Heart left ventricle (tissue), 13 donors: Measurements from ENCODE around the gene CPA4.

ENCODE experiments used
- POLR2A ChIP-seq, 2 donors: fragments of 450-650 bp; IDR thresholded peaks; one replicate each; pipeline ENCODE4 v1.6.1; 2017; ENCODE audit warnings: antibody characterized with exemption in 2 of 2, mild to moderate bottlenecking in 2 of 2, moderate library complexity in 2 of 2
- TF ChIP-seq, protein P1 (sequence below), 12 donors: fragments of 200-600 bp; sonication (generic) in 4 of 12; IDR thresholded peaks; one replicate each; pipeline versions ENCODE4 v1.5.0 to v1.8.0; 2018 to 2022; ENCODE audit warnings: antibody characterized with exemption in 12 of 12, mild to moderate bottlenecking in 5 of 12
- donor health status: ischemic (EF 13 %, LVEDD 7.1; RV severe dilation, severe dysfunction).
- donor health status: DM: no; HTN: yes; CAD: no.
- donor health status: DM: no; HTN: no; CAD: no.
- donor health status: ischemic (EF 25% LVEDD 6.9; RV normal size, moderate dysfunction).
- donor health status: ischemic (EF 25% LVEDD 5.7; RV mildly dilated, moderate dysfunction).
- donor health status: ischemic (EF 35%, LVEDD 5.7; RV mildly dilated, moderate dysfunction).
- donor health status: nonischemic (EF 11% LVEDD 7.7; RV severe dilation, severe dysfunction).
- donor health status: DM: yes; HTN: yes; CAD: no.
- donor health status: PGD.
- donor health status: ischemic (EF 29% LVEDD 5.4; RV normal size, mild dysfunction).
- donor health status: nonischemic (EF 23%, LVEDD 6.1; RV moderate dilation, normal function).

- no peak for TF ChIP-seq POLR2A (IDR thresholded peaks at IDR 0.05)
- TF ChIP-seq, protein P1, sequence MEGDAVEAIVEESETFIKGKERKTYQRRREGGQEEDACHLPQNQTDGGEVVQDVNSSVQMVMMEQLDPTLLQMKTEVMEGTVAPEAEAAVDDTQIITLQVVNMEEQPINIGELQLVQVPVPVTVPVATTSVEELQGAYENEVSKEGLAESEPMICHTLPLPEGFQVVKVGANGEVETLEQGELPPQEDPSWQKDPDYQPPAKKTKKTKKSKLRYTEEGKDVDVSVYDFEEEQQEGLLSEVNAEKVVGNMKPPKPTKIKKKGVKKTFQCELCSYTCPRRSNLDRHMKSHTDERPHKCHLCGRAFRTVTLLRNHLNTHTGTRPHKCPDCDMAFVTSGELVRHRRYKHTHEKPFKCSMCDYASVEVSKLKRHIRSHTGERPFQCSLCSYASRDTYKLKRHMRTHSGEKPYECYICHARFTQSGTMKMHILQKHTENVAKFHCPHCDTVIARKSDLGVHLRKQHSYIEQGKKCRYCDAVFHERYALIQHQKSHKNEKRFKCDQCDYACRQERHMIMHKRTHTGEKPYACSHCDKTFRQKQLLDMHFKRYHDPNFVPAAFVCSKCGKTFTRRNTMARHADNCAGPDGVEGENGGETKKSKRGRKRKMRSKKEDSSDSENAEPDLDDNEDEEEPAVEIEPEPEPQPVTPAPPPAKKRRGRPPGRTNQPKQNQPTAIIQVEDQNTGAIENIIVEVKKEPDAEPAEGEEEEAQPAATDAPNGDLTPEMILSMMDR (IDR thresholded peaks at IDR 0.05) = no peak
Measured at GRCh38 chr7:130298544-130299326, 5.8 kb downstream of the CPA4 start.
